Osteoblast (primary cell): ENCODE data around the gene PTPRT. TPM values are rescaled to one million over a fixed set of nuclear protein-coding genes. Genes with fewer than 3 reads are reported as not detected.

Source experiments
- DNase-seq: peaks from one replicate; pipeline ENCODE4 v3.0.0; 2011; ENCODE audit warnings: low spot score, mixed read lengths; ENCODE audit not compliant: insufficient read length; ENCODE audit errors: missing footprints
- H2AFZ ChIP-seq: 2 replicates; pipeline ENCODE4 v1.6.0; 2011; ENCODE audit warnings: mild to moderate bottlenecking, low read length
- H3K27ac ChIP-seq: 2 replicates; pipeline ENCODE4 v1.5.1; 2011; ENCODE audit warnings: mild to moderate bottlenecking, low read depth, low read length, moderate library complexity
- H3K27me3 ChIP-seq: 2 replicates; pipeline ENCODE4 v1.6.0; 2012; ENCODE audit warnings: mild to moderate bottlenecking, control low read depth, inconsistent platforms, low read length, moderate library complexity; ENCODE audit not compliant: insufficient read depth
- H3K36me3 ChIP-seq: 2 replicates; pipeline ENCODE4 v1.5.1; 2011; ENCODE audit warnings: mild to moderate bottlenecking, low read length, control low read depth, moderate library complexity; ENCODE audit not compliant: insufficient read depth
- H3K4me1 ChIP-seq: 2 replicates; pipeline ENCODE4 v1.5.1; 2011; ENCODE audit warnings: mild to moderate bottlenecking, low read length, control low read depth, moderate library complexity; ENCODE audit not compliant: insufficient read depth
- H3K4me2 ChIP-seq: 2 replicates; pipeline ENCODE4 v1.6.0; 2011; ENCODE audit warnings: mild to moderate bottlenecking, low read length; ENCODE audit not compliant: insufficient read depth
- H3K4me3 ChIP-seq: fragments of 200-600 bp; sonication (generic); 3 replicates; pipeline ENCODE4 v1.5.1; 2012; ENCODE audit warnings: mild to moderate bottlenecking, low read length, inconsistent platforms; ENCODE audit not compliant: insufficient read depth
- H3K79me2 ChIP-seq: 2 replicates; pipeline ENCODE4 v1.6.0; 2012; ENCODE audit warnings: mild to moderate bottlenecking, low read length, control low read depth, inconsistent platforms; ENCODE audit not compliant: insufficient read depth
- H3K9me3 ChIP-seq: 2 replicates; pipeline ENCODE4 v1.5.1; 2011; ENCODE audit warnings: low read depth, low read length, control low read depth
- H4K20me1 ChIP-seq: 2 replicates; pipeline ENCODE4 v1.6.0; 2012; ENCODE audit warnings: mild to moderate bottlenecking, low read length, control low read depth; ENCODE audit not compliant: insufficient read depth
- CTCF ChIP-seq: IDR thresholded peaks from 2 replicates; pipeline ENCODE4 v1.5.1; 2011; ENCODE audit warnings: mild to moderate bottlenecking, low read depth, low read length, moderate library complexity; ENCODE audit errors: extremely low read depth
- total RNA-seq: library from RNA; depleted of rRNA; stranded (reverse); fragments of >200 nt; gene quantifications from 2 replicates; pipeline ENCODE4 v1.2.3, GENCODE V29; 2012

Gene PTPRT
- total RNA-seq, 1 donor, result not detected

- no peak for DNase-seq
- Histone ChIP-seq H2AFZ (no peak overlapping the region), H3K79me2 (no peaks in the 10 kb centered on the region), H3K4me3 (no peak overlapping the region), H3K4me1 (no peaks in the 10 kb centered on the region), H4K20me1 (no peaks in the 10 kb centered on the region), H3K36me3 (no peaks in the 10 kb centered on the region), H3K27me3 (no peaks in the 10 kb centered on the region), H3K9me3 (no peaks in the 10 kb centered on the region), H3K27ac (no peak overlapping the region), H3K4me2 (no peak overlapping the region)
- TF ChIP-seq CTCF, result no peak
Observed at GRCh38 chr20:42093542-42094440, 1095.9 kb downstream of the PTPRT start.

- Histone ChIP-seq H3K27me3 (no peaks in the 10 kb centered on the region), H4K20me1 (no peaks in the 10 kb centered on the region), H3K4me3 (no peak overlapping the region), H3K27ac (no peak overlapping the region), H2AFZ (no peak overlapping the region), H3K36me3 (no peaks in the 10 kb centered on the region), H3K9me3 (no peaks in the 10 kb centered on the region), H3K79me2 (no peaks in the 10 kb centered on the region), H3K4me1 (no peaks in the 10 kb centered on the region), H3K4me2 (no peak overlapping the region)
- DNase-seq, result no peak
- no peak for TF ChIP-seq CTCF
Observed at GRCh38 chr20:42093041-42093440, 1096.7 kb downstream of the PTPRT start.

GRCh38 chr20:42085366-42085765 is 1104.3 kb downstream of the PTPRT start:
- H3K36me3 ChIP-seq, result no peaks in the 10 kb centered on the region
- no peaks in the 10 kb centered on the region for H3K79me2 ChIP-seq
- no peak overlapping the region for H3K27ac ChIP-seq
- H3K4me1 ChIP-seq, result no peaks in the 10 kb centered on the region
- H2AFZ ChIP-seq, result no peak overlapping the region
- H3K4me2 ChIP-seq, result no peak overlapping the region
- no peaks in the 10 kb centered on the region for H4K20me1 ChIP-seq
- no peak for TF ChIP-seq CTCF
- H3K27me3 ChIP-seq, result no peaks in the 10 kb centered on the region
- H3K4me3 ChIP-seq, result no peak overlapping the region
- H3K9me3 ChIP-seq, result no peaks in the 10 kb centered on the region
- DNase-seq, result no peak

GRCh38 chr20:42083280-42083679 is 1106.4 kb downstream of the PTPRT start:
- H3K4me1 ChIP-seq, result no peaks in the 10 kb centered on the region
- no peak for TF ChIP-seq CTCF
- no peak overlapping the region for H3K4me3 ChIP-seq
- no peaks in the 10 kb centered on the region for H3K79me2 ChIP-seq
- H3K4me2 ChIP-seq, result no peak overlapping the region
- no peak overlapping the region for H3K27ac ChIP-seq
- no peak for DNase-seq
- H3K27me3 ChIP-seq, result no peaks in the 10 kb centered on the region
- H2AFZ ChIP-seq, result no peak overlapping the region
- H4K20me1 ChIP-seq, result no peaks in the 10 kb centered on the region
- no peaks in the 10 kb centered on the region for H3K36me3 ChIP-seq
- H3K9me3 ChIP-seq, result no peaks in the 10 kb centered on the region
